Muscle of arm (tissue), 12 donors: ENCODE results near the gene OSBPL5. TPM values are rescaled to one million over a fixed set of nuclear protein-coding genes. Genes with fewer than 3 reads are reported as not detected.

Experiments used
- DNase-seq: peaks from one replicate; pipeline ENCODE4 v3.0.0-alpha.2; 2013
- polyA plus RNA-seq, 12 donors: library from polyadenylated mRNA; unstranded; fragments of 120-200 nt; gene quantifications; one replicate each; pipeline ENCODE4 v1.2.1, GENCODE V29; 2013; ENCODE audit not compliant: insufficient read length in 12 of 12

OSBPL5 gene
- polyA plus RNA-seq, 12 donors = 9.7 to 46.6 (median 13.4) TPM; not detected in 1

- no peak for DNase-seq
Measured at GRCh38 chr11:3104961-3105790, 59.9 kb downstream of the OSBPL5 start.

DNA sequence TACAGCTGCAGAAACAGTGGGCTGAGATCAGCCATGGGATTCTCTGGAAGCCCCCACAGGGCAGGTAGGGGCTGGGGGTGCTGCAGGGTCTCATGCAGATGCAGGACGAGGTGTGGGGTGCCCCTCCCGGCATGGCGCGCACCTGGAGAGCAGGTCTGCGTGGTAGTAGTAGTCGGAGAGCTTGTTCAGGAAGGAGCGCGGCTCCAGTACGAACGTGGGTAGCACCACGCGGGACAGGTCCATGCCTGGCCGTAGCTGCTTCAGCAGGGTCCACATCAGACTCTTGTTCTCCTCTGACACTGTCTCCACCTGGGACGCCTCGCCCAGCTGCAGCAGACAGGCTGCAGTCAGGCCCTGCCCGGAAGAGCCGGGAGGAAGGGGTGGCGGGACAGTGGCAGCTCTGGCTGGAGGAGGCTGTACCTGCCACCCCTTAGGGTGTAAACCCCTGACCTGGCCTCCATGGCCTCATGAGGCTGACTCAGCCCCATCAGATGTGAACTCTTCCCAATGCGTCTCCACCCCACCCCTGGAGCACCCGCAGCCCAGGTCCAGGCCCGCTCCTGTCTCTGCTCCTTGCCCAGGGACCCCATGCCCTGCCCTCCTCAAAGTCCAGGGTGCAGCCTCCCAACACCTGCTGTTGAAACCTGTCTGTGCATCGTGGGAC lies 60.9 kb downstream of the OSBPL5 start:
- no peak for DNase-seq

DNA sequence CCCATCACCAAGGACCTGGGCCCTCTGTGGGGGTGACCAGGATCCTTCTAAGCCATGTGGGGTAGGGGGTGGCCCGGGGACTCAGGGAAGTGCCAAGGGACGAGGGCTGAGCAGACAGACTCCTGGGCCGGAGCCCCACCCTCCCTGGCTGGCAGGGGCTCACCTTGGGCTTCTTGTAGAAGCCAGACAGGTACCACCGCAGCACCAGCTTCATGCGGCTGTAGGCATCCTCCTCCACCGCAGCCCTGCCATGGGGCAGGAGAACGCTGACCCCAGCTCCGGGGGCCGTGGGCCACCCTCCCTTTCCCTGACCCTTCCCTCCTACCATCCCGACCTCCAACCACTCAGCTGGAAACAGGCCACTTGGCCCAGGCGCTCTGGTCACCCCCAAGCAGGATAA lies 62.0 kb downstream of the OSBPL5 start:
- DNase-seq = no peak

GRCh38 chr11:3102641-3102921 lies 62.5 kb downstream of the OSBPL5 start:
- DNase-seq = no peak

- DNase-seq = no peak
Measured at GRCh38 chr11:3101921-3102640, 63.0 kb downstream of the OSBPL5 start.

- DNase-seq = no peak
Measured at GRCh38 chr11:3099178-3099577, 65.9 kb downstream of the OSBPL5 start.

DNA sequence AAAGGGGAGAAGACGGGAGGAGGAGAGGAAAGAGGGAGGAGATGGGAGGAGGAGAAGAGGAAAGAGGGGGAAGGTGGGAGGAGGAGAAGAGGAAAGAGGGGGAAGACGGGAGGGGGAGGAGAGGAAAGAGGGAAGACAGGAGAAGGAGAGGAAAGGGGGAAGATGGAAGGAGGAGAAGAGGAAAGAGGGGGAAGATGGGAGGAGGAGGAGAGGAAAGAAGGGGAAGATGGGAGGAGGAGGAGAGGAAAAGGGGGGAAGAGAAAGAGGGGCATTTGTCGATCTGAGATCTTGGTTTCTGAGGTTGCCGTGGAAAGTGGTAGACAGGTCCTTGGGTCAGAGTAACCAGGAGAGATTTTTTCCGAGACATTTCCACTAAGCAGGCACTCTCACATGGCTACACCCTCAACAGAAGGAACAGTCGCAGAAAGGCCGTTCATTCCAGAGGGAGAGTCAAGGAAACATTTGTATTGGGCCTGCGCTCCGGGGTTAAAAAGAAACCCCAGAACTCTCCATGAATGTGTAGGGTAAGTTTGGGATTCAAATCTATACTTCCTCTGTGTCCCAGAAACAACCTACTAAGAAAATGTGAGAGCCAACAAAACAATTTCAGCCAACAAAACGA lies 68.1 kb downstream of the OSBPL5 start:
- DNase-seq = no peak

DNA sequence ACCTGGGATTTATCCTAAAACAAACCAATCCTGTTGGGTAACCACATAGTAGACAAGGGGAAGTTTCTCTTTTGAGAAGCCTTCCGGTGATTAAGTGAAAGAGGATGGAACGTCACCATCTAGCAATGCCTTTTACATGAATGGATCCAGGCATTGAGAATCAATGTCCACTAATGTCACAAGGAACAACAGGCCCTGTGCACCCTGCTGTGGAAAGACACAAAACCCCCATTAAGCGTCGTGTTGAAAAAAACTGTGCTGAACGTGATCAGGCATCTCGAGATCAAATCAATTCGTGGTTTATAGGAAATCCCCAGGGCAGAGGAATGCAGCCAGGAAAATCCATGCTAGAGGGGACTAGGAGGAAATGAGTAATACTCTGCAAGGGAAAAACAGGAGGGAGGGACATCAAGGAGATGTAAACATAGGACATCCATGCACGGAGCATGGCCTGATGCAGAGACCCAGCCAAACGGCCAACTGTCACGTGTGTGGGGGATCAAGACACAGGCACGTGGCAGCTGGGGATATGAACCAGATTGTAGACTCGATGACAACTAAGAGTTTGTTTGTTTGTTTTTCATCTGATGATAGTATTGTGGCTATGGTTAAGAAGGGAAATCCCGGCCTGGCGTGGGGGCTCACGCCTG lies 69.3 kb downstream of the OSBPL5 start:
- DNase-seq = peak; percentile 76

DNA sequence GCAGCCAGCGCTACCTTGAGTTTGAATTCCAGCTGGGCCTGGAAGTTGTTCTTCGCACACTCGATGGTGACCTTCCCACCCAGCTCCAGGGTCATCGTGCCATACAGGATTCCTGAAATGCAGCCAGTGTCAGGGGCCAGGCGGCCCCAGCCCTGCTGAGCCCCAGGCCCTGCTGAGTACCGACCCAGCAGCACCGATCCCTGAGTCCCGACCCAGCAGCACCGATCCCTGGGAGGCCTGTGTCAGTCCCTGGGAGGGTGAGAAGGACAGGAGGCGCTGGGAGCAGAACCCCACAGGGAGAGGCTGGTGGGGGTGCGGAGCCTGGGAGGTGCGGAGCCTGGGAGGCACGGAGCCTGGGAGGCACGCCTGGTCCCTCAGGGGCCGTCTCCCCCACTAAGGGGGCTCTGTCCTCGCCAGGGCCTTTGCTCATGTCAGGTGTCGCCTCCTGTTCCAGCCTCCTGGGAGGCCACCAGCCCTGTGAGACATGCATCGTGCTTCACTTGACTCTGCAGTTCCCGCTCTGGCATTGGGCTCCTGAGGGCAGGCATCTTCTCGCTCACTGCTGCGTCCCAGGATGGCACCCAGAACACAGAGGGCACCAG lies 70.8 kb downstream of the OSBPL5 start:
- DNase-seq = no peak

GRCh38 chr11:3093281-3094191 lies 71.6 kb downstream of the OSBPL5 start:
- DNase-seq = no peak

GRCh38 chr11:3092603-3093141 lies 72.4 kb downstream of the OSBPL5 start:
- no peak for DNase-seq

DNA sequence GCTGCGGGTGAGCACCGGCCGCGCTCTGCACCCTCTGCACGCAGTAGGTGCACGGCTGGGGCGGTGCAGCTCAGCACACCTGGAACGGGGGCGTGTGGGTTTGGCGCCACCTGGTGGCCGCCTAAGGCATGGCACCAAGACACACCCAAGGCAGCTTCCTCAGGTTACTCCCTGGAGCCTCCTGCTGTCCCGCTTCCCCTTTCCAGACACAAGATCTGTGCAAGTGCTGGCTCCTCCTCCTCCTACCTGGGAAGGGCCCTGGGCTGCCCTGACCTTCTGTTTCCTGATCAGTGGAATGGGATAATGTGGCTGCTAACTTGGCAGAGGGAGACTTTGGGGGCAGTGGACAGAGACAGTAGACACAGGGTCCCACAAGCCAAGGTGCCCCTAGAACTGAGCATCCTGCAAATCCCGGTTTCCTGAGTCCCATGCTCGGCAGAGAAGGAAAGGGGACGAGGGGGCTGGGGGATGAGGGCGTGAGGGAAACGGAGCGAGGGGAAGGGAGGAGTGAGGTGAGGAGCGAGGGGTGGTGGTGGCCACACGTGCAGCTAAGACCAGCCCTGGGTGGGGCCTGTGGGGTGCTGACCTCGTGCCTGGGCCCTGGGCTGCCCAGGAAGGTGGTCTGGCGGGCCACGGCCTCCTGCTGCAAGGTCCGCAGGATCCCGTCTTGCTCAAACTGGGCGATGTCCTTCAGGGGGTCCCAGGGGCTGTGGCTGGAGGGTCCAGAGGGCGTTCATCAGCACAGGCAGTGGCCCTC lies 73.1 kb downstream of the OSBPL5 start:
- peak; percentile 60 for DNase-seq

GRCh38 chr11:3091081-3091845 lies 73.8 kb downstream of the OSBPL5 start:
- no peak for DNase-seq

DNA sequence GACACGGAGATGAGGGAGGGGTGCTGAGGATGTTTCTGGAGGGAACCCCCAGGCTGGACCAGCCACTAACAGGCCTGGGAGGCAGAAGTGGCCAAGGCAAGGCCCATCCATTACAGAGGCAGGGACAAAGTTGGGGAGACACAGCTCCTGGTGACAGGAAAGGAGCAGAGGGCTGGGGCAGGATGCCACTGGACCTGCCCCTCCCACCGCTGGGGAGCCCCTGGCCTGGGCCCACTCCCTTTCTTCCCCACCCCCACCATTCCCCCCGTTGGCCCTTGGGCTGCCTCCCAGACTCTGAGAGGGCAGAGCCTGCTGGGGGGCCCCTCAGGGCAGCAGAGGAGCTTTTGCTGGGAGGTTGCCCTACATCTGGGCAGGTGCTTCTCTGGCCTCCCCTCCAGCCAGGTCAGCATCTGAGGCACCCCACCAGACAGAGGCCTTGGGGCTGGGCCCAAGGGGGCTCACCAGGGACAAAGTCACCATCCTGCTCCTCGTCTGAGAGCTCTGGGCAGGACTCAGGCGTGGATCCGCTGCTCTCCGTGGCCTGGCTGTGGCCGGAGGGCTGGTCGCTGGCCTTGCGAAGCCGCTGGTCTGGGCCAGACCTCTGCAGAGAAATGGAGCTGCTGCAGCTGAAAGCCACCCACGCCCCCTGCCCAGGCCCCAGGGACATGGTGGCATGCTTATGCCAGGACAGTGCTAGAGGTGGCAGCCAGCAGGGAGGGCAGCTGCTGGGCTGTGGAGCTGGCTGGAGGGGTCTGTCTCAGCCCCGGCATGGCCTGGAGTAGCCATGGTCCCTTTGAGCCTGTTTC lies 74.8 kb downstream of the OSBPL5 start:
- DNase-seq = no peak

DNA sequence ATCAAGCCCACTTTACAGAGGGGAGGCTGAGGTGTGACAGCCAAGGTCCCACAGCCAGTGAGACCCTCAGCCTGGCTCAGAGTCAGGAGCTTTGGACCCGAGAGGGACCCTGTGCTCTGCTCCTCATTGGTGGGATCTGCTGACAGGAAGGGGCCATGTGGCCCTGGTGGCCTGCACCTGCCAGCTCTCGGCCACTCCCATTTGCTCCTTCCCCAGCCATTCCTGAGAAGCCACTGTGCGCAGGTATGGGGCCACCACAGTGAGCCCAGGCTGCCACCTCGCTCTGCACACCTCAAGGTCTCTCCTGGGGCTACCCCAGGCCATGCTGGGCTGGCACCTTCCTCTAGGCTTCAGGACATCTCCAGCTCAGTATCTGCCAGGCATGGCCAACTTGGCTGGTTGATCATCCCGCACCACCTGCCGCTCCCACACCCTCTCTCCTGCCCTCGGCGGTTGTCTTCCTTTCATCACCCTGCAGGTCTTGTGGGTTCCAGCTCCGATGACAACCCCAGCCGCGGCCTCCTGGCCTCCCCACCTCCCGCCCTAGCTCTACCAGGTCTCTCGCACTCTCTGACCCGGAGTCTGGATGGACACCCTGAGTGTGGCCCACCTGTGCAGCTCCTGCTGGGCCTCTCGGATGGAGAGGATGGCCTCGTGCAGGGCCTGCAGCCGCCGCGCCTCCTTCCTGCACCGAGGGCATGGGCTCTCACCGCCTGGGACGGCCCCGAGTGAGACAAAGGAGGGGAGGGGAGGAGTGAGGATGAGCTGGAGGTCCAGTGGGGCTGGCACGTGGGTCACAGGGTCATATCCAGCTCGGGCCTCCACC lies 75.7 kb downstream of the OSBPL5 start:
- DNase-seq = no peak

GRCh38 chr11:3088806-3089205 lies 76.3 kb downstream of the OSBPL5 start:
- no peak for DNase-seq
